ENCODE measurements around the gene TGFBI.
A peak's percentile ranks its signal among the peaks of the same experiment; 100 is the strongest.

Gene TGFBI

DNA sequence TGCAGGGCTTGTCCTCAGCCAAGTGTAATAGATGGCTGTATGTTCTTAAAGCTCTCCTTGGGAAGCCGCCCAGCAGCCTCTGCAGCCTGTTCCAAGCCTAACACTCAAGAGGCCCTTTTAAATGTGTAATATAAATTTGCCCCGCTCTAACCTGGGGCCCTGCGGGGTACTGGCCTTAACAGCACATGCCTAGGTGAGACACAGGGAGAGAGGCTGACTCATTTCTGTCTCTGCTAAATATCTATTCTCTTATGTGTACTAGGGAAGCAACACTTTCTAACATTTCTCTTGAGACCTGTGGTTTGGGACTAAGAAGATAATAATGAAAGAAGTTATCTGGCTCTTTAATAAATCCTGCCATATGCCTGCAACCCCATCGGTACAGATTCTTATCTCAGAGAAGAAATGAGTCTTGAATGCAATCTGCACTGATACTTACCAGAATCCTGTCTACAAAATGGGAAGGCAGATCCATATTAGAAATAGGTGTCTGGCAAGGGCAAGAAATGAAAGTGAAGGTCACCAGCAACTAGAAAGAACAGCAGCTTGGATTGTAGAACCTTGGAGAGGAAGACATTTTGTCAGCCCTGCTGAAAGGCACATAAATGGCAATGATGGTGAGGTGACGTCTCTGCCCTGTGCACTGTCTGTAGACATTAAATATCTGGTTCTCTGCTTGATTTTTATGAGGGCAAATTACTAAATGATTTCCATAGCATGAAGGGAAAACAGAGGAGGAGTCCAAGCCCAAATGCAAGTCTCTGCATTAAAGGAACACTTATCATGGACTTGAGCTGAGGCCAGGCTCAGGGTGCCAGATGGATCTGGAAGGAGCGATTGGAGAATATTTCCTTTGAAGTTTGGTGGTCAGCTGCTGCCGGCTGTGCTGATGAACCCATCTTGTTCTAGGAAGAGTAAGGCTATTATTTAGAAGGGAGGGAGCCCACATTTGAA, 14.5 kb upstream of the TGFBI start:
- H3K27me3 ChIP-seq (ENCODE audit: control insufficient read depth in 2 of 2, insufficient read depth in 2 of 2, low read length in 2 of 2), result no peaks in the 10 kb centered on the region
- H3K36me3 ChIP-seq (ENCODE audit: control insufficient read depth in 2 of 2, insufficient read depth in 2 of 2, low read length in 2 of 2), result no peaks in the 10 kb centered on the region
- H3K4me1 ChIP-seq (ENCODE audit: control insufficient read depth in 2 of 2, insufficient read depth in 2 of 2, low read length in 2 of 2), result no peaks in the 10 kb centered on the region
- no peak overlapping the region for H3K4me3 ChIP-seq (ENCODE audit: low read length in 2 of 2)
- no peak overlapping the region for H3K27ac ChIP-seq (ENCODE audit: low read depth in 2 of 2, low read length in 2 of 2)
- H3K9ac ChIP-seq (ENCODE audit: low read depth in 1 of 2, low read length in 2 of 2), result no peak overlapping the region
- no peaks in the 10 kb centered on the region for H3K9me3 ChIP-seq (ENCODE audit: control insufficient read depth in 2 of 2, low read length in 2 of 2)

DNA sequence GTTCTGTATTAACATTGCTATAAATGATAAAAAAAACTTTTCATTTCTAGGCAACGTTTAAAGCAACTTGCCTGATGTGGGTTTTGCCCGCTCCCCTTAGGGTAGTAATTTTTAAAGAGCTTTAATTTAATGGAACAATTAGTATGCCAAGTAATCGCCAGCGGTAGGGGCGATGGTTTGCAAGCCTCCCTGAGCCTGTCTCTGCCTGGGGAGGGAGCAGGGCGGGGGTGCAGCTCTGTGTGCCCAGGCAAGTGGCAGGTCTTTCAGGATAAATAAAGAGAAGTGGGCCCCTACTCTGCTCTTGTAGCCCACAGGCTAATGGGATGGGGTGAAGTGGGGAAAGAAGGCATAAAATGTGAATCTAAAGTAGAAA, 13.8 kb upstream of the TGFBI start:
- Histone ChIP-seq H3K9ac (ENCODE audit: low read depth in 1 of 2, low read length in 2 of 2) (no peak overlapping the region), H3K4me1 (ENCODE audit: control insufficient read depth in 2 of 2, insufficient read depth in 2 of 2, low read length in 2 of 2) (no peaks in the 10 kb centered on the region), H3K27me3 (ENCODE audit: control insufficient read depth in 2 of 2, insufficient read depth in 2 of 2, low read length in 2 of 2) (no peaks in the 10 kb centered on the region), H3K27ac (ENCODE audit: low read depth in 2 of 2, low read length in 2 of 2) (no peak overlapping the region), H3K9me3 (ENCODE audit: control insufficient read depth in 2 of 2, low read length in 2 of 2) (no peaks in the 10 kb centered on the region), H3K36me3 (ENCODE audit: control insufficient read depth in 2 of 2, insufficient read depth in 2 of 2, low read length in 2 of 2) (no peaks in the 10 kb centered on the region), H3K4me3 (ENCODE audit: low read length in 2 of 2) (no peak overlapping the region)

DNA sequence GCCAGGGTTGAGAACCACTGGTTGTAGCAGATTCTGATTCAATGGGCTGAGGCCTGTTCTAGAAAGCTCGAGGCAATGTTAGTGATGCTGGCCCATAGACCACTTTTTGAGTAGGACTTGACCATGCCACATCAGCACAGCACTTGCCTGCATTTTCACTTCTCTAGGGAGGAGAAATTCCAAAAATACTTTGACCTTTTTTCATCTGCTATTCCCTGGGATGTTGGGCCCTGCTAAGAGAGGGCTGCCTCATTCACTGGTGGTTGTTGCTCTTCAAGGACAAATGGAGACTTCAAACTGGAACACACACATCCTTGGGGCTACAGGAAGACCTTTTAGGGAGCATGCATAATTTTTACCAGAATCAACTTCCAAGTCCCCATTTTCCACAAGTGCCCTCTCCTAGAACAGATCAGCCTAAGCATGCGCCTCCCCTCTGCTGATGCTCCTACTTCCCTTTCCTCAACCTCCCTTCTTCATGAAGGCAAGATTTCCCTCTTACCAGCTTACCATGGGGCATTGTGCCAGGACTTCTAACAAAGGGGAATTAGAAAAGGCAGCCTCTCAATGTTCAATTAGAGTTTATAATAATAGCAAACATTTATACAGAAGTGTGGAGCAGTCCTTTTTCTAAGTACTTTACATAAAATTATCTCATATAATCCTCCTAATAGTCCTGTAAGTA, 12.7 kb upstream of the TGFBI start:
- H3K27ac ChIP-seq (ENCODE audit: low read depth in 2 of 2, low read length in 2 of 2), result no peak overlapping the region

DNA sequence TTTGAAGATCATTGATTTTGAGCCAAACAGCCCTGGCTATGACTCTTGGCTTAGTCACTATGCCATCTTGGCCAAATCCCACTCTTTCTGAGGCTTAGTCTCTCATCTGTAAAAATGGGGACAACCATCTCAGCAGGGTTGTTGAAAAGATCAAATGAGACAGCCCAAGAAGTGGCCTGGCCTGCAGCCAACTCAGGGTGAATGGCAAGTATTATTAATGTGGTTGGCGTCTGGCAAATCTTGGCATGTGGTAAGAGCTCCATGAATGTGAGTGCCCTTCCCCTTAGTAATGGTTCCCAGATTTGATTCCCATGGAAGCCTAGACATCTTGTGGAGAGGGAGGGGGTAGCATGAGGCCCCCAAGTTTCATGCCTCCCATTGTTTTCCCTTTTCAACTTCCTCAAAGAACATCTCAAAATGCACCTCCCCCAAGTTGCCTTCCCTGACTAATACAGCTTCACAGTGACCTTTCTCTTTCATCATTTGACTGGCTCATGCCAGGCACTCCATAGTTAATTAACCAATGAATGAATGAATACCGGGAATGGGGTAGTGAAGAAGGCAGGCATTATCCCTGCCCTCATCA, 11.8 kb upstream of the TGFBI start:
- Histone ChIP-seq H3K27ac (ENCODE audit: low read depth in 2 of 2, low read length in 2 of 2) (no peak overlapping the region), H3K27me3 (ENCODE audit: control insufficient read depth in 2 of 2, insufficient read depth in 2 of 2, low read length in 2 of 2) (no peaks in the 10 kb centered on the region), H3K4me3 (ENCODE audit: low read length in 2 of 2) (no peak overlapping the region), H3K4me1 (ENCODE audit: control insufficient read depth in 2 of 2, insufficient read depth in 2 of 2, low read length in 2 of 2) (no peaks in the 10 kb centered on the region), H3K9ac (ENCODE audit: low read depth in 1 of 2, low read length in 2 of 2) (no peak overlapping the region), H3K36me3 (ENCODE audit: control insufficient read depth in 2 of 2, insufficient read depth in 2 of 2, low read length in 2 of 2) (no peaks in the 10 kb centered on the region), H3K9me3 (ENCODE audit: control insufficient read depth in 2 of 2, low read length in 2 of 2) (no peaks in the 10 kb centered on the region)

More for the DNA sequence above, 12.7 kb upstream of the TGFBI start:
- Histone ChIP-seq H3K36me3 (ENCODE audit: control insufficient read depth in 2 of 2, insufficient read depth in 2 of 2, low read length in 2 of 2) (no peaks in the 10 kb centered on the region), H3K4me1 (ENCODE audit: control insufficient read depth in 2 of 2, insufficient read depth in 2 of 2, low read length in 2 of 2) (no peaks in the 10 kb centered on the region), H3K9me3 (ENCODE audit: control insufficient read depth in 2 of 2, low read length in 2 of 2) (no peaks in the 10 kb centered on the region), H3K4me3 (ENCODE audit: low read length in 2 of 2) (no peak overlapping the region), H3K27me3 (ENCODE audit: control insufficient read depth in 2 of 2, insufficient read depth in 2 of 2, low read length in 2 of 2) (no peaks in the 10 kb centered on the region), H3K9ac (ENCODE audit: low read depth in 1 of 2, low read length in 2 of 2) (no peak overlapping the region)

DNA sequence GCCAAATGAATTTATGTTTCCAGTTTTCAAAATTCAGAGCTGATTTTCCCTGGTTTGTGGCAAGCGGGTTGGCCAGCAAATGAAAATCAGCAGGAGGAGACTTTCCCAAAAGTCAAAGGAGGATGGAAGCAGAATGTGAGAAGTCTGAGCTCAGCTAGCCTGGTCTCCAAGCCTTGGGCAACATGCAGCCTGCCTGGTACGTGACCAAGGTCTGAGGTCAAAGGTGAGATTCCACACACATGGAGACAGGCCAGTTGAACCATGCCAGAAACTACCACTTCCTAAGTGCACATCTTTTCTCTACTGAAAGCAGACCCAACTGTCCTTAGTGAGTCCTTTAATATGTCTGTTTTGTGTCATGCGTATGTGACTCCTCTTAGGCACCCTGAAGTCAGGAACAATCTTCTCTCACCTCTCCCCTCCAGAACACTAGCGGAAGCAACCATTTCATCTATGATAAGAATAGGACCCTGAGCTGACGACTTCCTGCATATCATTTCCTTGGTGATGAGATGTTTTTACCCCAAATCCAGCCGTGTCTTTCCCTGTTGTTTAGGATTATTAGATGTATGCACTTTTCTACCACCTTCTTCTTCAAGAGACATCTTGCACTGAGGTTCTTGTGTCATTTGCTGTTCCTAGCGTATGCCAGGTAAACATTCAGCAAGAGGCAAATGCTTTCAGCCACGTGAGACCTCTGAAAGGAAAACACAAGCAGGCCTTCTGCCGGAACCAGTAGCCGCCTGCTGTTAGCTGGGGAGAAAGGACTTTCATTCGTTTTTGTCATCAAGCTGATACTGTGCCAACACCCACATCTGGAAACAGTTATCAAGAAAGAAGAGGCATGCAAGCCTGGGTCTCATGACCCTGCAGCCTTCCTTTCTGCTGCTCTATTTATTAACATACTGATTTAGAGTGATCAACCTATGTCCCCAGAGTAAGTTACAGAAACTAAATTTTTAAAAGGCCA, 9.7 kb upstream of the TGFBI start:
- no peak overlapping the region for H3K4me3 ChIP-seq (ENCODE audit: low read length in 2 of 2)
- no peaks in the 10 kb centered on the region for H3K9me3 ChIP-seq (ENCODE audit: control insufficient read depth in 2 of 2, low read length in 2 of 2)
- no peak overlapping the region for H3K9ac ChIP-seq (ENCODE audit: low read depth in 1 of 2, low read length in 2 of 2)
- H3K27ac ChIP-seq (ENCODE audit: low read depth in 2 of 2, low read length in 2 of 2), result peak overlapping the region in 1 of 2 donors; percentile 44
- H3K4me1 ChIP-seq (ENCODE audit: control insufficient read depth in 2 of 2, insufficient read depth in 2 of 2, low read length in 2 of 2), result no peaks in the 10 kb centered on the region
- no peaks in the 10 kb centered on the region for H3K27me3 ChIP-seq (ENCODE audit: control insufficient read depth in 2 of 2, insufficient read depth in 2 of 2, low read length in 2 of 2)
- H3K36me3 ChIP-seq (ENCODE audit: control insufficient read depth in 2 of 2, insufficient read depth in 2 of 2, low read length in 2 of 2), result no peaks in the 10 kb centered on the region

DNA sequence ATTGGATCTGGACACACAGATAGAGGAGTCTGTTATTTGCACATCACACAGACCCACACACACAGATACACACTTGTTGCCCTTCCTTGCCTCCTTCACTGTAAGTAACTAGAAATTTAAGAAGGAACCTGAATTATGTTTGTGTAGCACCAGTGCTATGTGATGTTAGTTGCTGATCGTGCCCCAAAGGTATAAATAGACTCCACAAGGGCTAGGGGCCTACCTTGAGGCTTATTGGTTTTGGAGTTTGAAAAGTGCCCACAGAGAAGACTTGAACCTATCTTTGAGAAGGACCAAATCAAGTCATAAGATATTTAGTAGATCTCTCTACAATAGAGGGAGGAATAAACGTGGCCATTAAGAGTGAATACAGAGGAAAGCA, 8.8 kb upstream of the TGFBI start:
- Histone ChIP-seq H3K9me3 (ENCODE audit: control insufficient read depth in 2 of 2, low read length in 2 of 2) (no peaks in the 10 kb centered on the region), H3K36me3 (ENCODE audit: control insufficient read depth in 2 of 2, insufficient read depth in 2 of 2, low read length in 2 of 2) (no peaks in the 10 kb centered on the region), H3K4me3 (ENCODE audit: low read length in 2 of 2) (no peak overlapping the region), H3K4me1 (ENCODE audit: control insufficient read depth in 2 of 2, insufficient read depth in 2 of 2, low read length in 2 of 2) (no peaks in the 10 kb centered on the region), H3K27ac (ENCODE audit: low read depth in 2 of 2, low read length in 2 of 2) (peak overlapping the region in 1 of 2 donors; percentile 44), H3K9ac (ENCODE audit: low read depth in 1 of 2, low read length in 2 of 2) (no peak overlapping the region), H3K27me3 (ENCODE audit: control insufficient read depth in 2 of 2, insufficient read depth in 2 of 2, low read length in 2 of 2) (no peaks in the 10 kb centered on the region)

DNA sequence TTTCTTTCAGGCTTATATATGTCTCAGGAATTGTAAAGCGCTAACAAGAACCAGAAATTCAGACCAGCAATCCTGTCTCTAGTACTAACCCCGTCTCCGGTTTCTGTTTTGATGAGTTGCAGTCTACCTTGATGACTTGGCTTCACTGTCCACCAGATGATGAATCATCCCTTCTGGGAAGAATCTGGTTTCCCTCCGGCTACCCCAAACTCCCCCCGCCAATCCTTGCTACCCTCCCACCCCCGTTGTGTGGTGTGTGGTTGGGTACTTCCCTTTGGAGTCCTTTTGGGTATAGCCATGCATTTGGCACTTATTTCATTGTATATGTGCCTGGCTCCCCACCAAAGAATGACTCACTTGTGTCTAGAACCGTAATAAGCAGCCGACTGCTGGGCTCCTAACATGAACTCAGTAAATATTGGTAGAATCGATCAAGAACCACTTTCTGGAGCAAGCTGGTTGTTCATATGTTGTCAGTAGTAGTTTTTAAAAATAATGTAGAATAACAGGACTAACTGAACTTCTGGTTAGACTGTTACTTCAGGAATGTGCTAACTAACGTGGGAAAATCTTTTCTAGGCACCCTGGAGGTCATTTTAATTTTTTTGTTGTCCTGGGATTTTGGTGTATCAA, 8.3 kb upstream of the TGFBI start:
- Histone ChIP-seq H3K9me3 (ENCODE audit: control insufficient read depth in 2 of 2, low read length in 2 of 2) (no peaks in the 10 kb centered on the region), H3K36me3 (ENCODE audit: control insufficient read depth in 2 of 2, insufficient read depth in 2 of 2, low read length in 2 of 2) (no peaks in the 10 kb centered on the region), H3K27ac (ENCODE audit: low read depth in 2 of 2, low read length in 2 of 2) (peak overlapping the region in 1 of 2 donors; percentile 44), H3K27me3 (ENCODE audit: control insufficient read depth in 2 of 2, insufficient read depth in 2 of 2, low read length in 2 of 2) (no peaks in the 10 kb centered on the region), H3K4me1 (ENCODE audit: control insufficient read depth in 2 of 2, insufficient read depth in 2 of 2, low read length in 2 of 2) (no peaks in the 10 kb centered on the region), H3K9ac (ENCODE audit: low read depth in 1 of 2, low read length in 2 of 2) (no peak overlapping the region), H3K4me3 (ENCODE audit: low read length in 2 of 2) (no peak overlapping the region)

DNA sequence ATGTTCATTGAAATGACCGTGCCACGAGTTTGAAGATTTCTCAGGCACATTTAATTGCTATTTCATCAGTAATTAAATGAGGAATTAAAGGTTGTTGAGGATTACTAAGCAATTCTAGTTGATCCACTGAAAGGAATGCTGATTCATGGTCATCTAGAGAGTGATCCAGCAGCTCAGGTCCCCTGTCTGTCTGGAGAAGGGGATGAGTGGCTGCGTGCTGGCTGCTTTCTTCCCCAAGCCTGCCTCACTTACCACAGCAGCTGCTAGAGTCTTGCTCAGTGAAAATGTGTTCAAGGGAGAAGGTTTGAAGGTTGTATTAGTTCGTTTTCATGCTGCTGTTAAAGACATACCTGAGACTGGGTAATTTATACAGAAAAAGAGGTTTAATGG, 7.8 kb upstream of the TGFBI start:
- Histone ChIP-seq H3K9ac (ENCODE audit: low read depth in 1 of 2, low read length in 2 of 2) (no peak overlapping the region), H3K9me3 (ENCODE audit: control insufficient read depth in 2 of 2, low read length in 2 of 2) (no peaks in the 10 kb centered on the region), H3K27me3 (ENCODE audit: control insufficient read depth in 2 of 2, insufficient read depth in 2 of 2, low read length in 2 of 2) (no peaks in the 10 kb centered on the region), H3K4me3 (ENCODE audit: low read length in 2 of 2) (no peak overlapping the region), H3K27ac (ENCODE audit: low read depth in 2 of 2, low read length in 2 of 2) (no peak overlapping the region), H3K4me1 (ENCODE audit: control insufficient read depth in 2 of 2, insufficient read depth in 2 of 2, low read length in 2 of 2) (no peaks in the 10 kb centered on the region), H3K36me3 (ENCODE audit: control insufficient read depth in 2 of 2, insufficient read depth in 2 of 2, low read length in 2 of 2) (no peaks in the 10 kb centered on the region)

DNA sequence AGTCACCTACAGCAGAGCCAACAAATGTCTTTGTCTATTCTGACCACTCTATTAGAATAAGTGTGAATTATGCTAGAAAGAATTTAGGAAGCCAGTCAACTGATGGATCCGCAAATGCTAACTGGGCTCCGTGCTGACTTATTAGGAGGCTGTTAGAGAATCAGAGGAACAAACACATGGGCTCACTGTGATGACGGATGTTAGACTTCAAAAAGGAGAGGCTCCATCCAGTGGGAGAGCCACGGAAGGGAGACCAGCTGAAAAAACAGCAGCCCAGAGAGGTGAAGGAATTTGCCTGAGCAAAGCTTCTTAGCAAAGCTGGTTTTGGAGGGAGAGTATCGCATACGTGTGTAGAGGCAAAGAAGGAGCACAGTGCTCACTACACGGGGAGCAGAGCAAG, 5.8 kb upstream of the TGFBI start:
- peaks cover 0 to 6% of the 10 kb centered on the region in 2 donors for H3K27me3 ChIP-seq (ENCODE audit: control insufficient read depth in 2 of 2, insufficient read depth in 2 of 2, low read length in 2 of 2)
- H3K9ac ChIP-seq (ENCODE audit: low read depth in 1 of 2, low read length in 2 of 2), result no peak overlapping the region
- H3K4me3 ChIP-seq (ENCODE audit: low read length in 2 of 2), result no peak overlapping the region
- no peak overlapping the region for H3K27ac ChIP-seq (ENCODE audit: low read depth in 2 of 2, low read length in 2 of 2)
- no peaks in the 10 kb centered on the region for H3K9me3 ChIP-seq (ENCODE audit: control insufficient read depth in 2 of 2, low read length in 2 of 2)
- no peaks in the 10 kb centered on the region for H3K4me1 ChIP-seq (ENCODE audit: control insufficient read depth in 2 of 2, insufficient read depth in 2 of 2, low read length in 2 of 2)
- no peaks in the 10 kb centered on the region for H3K36me3 ChIP-seq (ENCODE audit: control insufficient read depth in 2 of 2, insufficient read depth in 2 of 2, low read length in 2 of 2)

Measured in mucosa of rectum (tissue), 2 donors.